ENCODE measurements around the gene EMX1. TPM values are rescaled to one million over a fixed set of nuclear protein-coding genes. Genes with fewer than 3 reads are reported as not detected.
A peak's percentile ranks its signal among the peaks of the same experiment; 100 is the strongest.

The EMX1 gene
- total and polyA plus RNA-seq, 12 donors = 0.01 to 0.07 TPM; not detected in 10

DNA sequence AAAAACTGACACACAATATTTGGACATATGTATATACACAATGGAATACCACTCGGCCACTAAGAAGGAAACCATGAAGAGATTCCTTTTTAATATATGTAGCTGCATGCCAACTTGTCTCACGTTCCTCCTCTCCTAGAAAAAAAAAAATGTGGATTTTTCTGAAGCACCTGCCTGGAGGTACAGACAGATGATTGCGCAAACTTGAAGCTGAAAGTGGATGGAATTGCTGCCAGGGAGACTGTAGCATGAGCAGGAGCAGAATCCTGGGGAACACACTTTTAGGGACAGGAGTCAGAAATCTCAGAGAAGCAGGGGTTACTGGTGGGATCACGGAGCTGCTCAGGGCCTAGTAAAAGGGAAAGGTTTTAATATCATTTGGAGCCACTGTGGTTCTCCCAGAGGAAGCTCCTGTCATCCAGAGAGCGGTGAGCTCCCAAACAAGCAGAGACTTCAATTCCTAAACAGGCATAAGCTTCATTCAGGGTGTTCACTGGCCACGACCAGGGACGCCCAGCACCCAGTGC lies 30.8 kb upstream of the EMX1 start:
- DNase-seq (no peak), ATAC-seq (no peak)
- Histone ChIP-seq H3K4me1 (peaks cover 10 to 42% (median 27%) of the 10 kb centered on the region in 9 donors), H3K27me3 (peaks cover 0 to 30% (median 0%) of the 10 kb centered on the region in 7 donors), H3K27ac (peak overlapping the region in 9 of 10 donors; percentile 78 to 97 (median 93)), H3K4me3 (peak overlapping the region; percentile 59 to 79 (median 67)), H3K36me3 (peaks cover 0 to 26% (median 0%) of the 10 kb centered on the region in 9 donors), H3K9me3 (no peaks in the 10 kb centered on the region)
- intact Hi-C loops (cut with DNase I) = loop anchor here in 1 of 10 donors (10.0 kb wide), 1 partner anchor 1342 kb away; no protein-coding TSS in a partner anchor
- TF ChIP-seq, protein P1, sequence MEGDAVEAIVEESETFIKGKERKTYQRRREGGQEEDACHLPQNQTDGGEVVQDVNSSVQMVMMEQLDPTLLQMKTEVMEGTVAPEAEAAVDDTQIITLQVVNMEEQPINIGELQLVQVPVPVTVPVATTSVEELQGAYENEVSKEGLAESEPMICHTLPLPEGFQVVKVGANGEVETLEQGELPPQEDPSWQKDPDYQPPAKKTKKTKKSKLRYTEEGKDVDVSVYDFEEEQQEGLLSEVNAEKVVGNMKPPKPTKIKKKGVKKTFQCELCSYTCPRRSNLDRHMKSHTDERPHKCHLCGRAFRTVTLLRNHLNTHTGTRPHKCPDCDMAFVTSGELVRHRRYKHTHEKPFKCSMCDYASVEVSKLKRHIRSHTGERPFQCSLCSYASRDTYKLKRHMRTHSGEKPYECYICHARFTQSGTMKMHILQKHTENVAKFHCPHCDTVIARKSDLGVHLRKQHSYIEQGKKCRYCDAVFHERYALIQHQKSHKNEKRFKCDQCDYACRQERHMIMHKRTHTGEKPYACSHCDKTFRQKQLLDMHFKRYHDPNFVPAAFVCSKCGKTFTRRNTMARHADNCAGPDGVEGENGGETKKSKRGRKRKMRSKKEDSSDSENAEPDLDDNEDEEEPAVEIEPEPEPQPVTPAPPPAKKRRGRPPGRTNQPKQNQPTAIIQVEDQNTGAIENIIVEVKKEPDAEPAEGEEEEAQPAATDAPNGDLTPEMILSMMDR (IDR thresholded peaks at IDR 0.05) = no peak
- 49 to 51% methylated on average over 7 of the region's 7 CpGs for WGBS, 2 donors

DNA sequence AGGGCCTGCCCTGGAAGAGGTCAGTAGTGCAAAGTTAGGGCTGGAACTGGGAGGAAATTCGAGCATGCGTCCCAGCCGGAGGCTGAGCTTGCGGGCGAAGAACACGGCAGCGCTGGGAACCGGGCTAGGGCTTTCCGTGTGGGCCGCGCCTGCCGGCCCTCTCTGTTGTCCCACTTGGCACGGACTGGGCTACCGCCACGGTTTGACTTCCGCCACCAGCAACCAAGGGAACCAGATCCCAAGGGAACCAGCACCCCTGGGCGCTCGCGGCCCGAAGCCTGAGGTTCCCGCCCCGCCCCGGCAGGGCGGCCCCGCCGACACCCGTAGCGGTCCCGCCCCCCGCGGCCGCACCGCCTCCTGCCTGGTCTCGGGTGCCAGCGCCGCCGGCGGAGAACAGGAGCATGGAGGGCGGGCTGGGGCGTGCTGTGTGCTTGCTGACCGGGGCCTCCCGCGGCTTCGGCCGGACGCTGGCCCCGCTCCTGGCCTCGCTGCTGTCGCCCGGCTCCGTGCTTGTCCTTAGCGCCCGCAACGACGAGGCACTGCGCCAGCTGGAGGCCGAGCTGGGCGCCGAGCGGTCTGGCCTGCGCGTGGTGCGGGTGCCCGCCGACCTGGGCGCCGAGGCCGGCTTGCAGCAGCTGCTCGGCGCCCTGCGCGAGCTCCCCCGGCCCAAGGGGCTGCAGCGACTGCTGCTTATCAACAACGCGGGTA lies 30.1 kb upstream of the EMX1 start, which contains the start of gene SPR:
Gene SPR (plus strand): TSS at position 377 of the 708 bp plus-strand sequence. CDS start 25 bp downstream, at position 402.
- DNase-seq = peak; percentile 71 to 84
- H3K4me3 ChIP-seq = peak within 1 kb of the TSS; percentile 59 to 79 (median 67)
- peak within 1 kb of the TSS; percentile 78 to 97 (median 92) for H3K27ac ChIP-seq
- TF ChIP-seq, protein P1 (IDR thresholded peaks at IDR 0.05) = peak in 1 of 9 donors; percentile 3
- H3K4me1 ChIP-seq = peaks cover 10 to 42% (median 27%) of the 10 kb centered on the region in 9 donors
- H3K9me3 ChIP-seq = no peaks in the 10 kb centered on the region
- H3K36me3 ChIP-seq = peaks cover 0 to 32% (median 0%) of the 10 kb centered on the region in 9 donors
- intact Hi-C loops (cut with DNase I) = loop anchor here in 1 of 10 donors (10.0 kb wide), 1 partner anchor 1342 kb away; no protein-coding TSS in a partner anchor
- ATAC-seq = peak; percentile 81 to 93 (median 84)
- WGBS, 2 donors = 0% methylated on average over 75 to 76 of the region's 76 CpGs
- peaks cover 0 to 30% (median 0%) of the 10 kb centered on the region in 7 donors for H3K27me3 ChIP-seq

DNA sequence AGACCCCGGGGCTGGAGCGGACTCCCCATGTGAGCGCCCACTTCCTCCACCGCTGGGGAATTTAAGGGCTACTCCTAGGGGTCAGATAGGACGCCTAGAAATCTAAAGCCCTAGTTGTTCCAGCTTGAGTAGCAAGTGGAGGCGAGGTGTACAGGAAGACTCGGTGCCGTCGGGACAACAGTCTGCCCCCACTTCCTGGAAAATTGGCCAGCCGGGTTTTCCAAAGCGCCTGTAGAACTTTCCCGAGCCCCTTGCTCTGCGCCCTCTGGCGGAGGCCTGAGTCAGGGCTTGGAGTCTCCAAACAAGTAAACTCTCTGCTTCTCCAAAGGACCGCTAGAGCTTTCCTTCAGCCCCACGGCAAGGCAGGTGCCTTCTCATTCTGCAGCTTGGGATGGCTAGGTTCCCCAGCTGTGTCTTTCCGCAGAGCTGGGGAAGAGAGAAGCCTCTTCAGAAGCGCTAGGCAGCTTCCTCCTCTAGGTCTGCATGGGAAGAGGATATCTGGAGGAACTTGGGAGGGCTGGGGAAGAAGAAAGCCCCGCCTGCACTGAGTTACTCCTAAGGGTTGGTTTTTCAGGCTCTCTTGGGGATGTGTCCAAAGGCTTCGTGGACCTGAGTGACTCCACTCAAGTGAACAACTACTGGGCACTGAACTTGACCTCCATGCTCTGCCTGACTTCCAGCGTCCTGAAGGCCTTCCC lies 29.4 kb upstream of the EMX1 start:
- ATAC-seq = peak; percentile 62 to 88 (median 76)
- Histone ChIP-seq H3K27ac (peak overlapping the region; percentile 78 to 97 (median 92)), H3K4me1 (peaks cover 10 to 42% (median 27%) of the 10 kb centered on the region in 9 donors), H3K36me3 (peaks cover 0 to 35% (median 0%) of the 10 kb centered on the region in 9 donors), H3K9me3 (no peaks in the 10 kb centered on the region), H3K4me3 (peak overlapping the region; percentile 59 to 79 (median 67)), H3K27me3 (peaks cover 0 to 30% (median 0%) of the 10 kb centered on the region in 7 donors)
- TF ChIP-seq, protein P1 (IDR thresholded peaks at IDR 0.05) = peak; percentile 84 to 97 (median 93)
- intact Hi-C loops (cut with DNase I) = loop anchor here in 1 of 10 donors (10.0 kb wide), 1 partner anchor 1343 kb away; no protein-coding TSS in a partner anchor
- WGBS, 2 donors = 8 to 9% methylated on average over 21 of the region's 21 CpGs
- DNase-seq = peak; percentile 91 to 92
